ENCODE measurements around the gene P2RX2. TPM values are rescaled to one million over a fixed set of nuclear protein-coding genes. Genes with fewer than 3 reads are reported as not detected.

Gene P2RX2
- total and polyA plus RNA-seq, 4 donors, result not detected

- no peak overlapping the region for H3K9ac ChIP-seq (ENCODE audit: low read depth in 1 of 2, low read length in 2 of 2)
- DNase-seq (ENCODE audit: low spot score), result no peak
- WGBS, result 96% methylated on average over 24 of the region's 24 CpGs
- no peaks in the 10 kb centered on the region for H3K27me3 ChIP-seq (ENCODE audit: control insufficient read depth in 4 of 4, insufficient read depth in 4 of 4, low read length in 3 of 4)
- H3K27ac ChIP-seq (ENCODE audit: low read depth in 1 of 2, low read length in 2 of 2), result no peak overlapping the region
- no peak overlapping the region for H3K4me3 ChIP-seq (ENCODE audit: low read depth in 1 of 3, low read length in 3 of 3)
- H3K36me3 ChIP-seq (ENCODE audit: control insufficient read depth in 4 of 4, insufficient read depth in 3 of 4, low read depth in 1 of 4, low read length in 3 of 4), result peaks cover 0 to 42% (median 21%) of the 10 kb centered on the region in 4 donors
- TF ChIP-seq HNF4G (IDR thresholded peaks at IDR 0.05) (no peak), FOXA2 (IDR thresholded peaks at IDR 0.05) (no peak), ZBTB33 (IDR thresholded peaks at IDR 0.05) (no peak), NR2F2 (IDR thresholded peaks at IDR 0.05) (no peak), JUND (IDR thresholded peaks at IDR 0.05) (no peak), REST (IDR thresholded peaks at IDR 0.05) (no peak), FOXA1 (IDR thresholded peaks at IDR 0.05) (no peak), MAX (IDR thresholded peaks at IDR 0.05) (no peak), RAD21 (IDR thresholded peaks at IDR 0.05) (no peak), HNF4A (conservative IDR thresholded peaks at IDR 0.05) (no peak), EGR1 (IDR thresholded peaks at IDR 0.05; ENCODE audit: low read depth in 2 of 2) (no peak), CTCF (IDR thresholded peaks at IDR 0.05; ENCODE audit: low read depth, low read length, missing input control) (no peak), SP1 (IDR thresholded peaks at IDR 0.05) (no peak)
- H3K4me1 ChIP-seq (ENCODE audit: control insufficient read depth in 4 of 4, insufficient read depth in 4 of 4, low read length in 3 of 4), result no peaks in the 10 kb centered on the region
- no peaks in the 10 kb centered on the region for H3K9me3 ChIP-seq (ENCODE audit: control insufficient read depth in 4 of 4, low read length in 3 of 4)
These were observed 7.3 kb downstream of the P2RX2 start for GRCh38 chr12:132625731-132626430.

GRCh38 chr12:132629330-132629729 is 10.8 kb downstream of the P2RX2 start:
- WGBS, result 97% methylated on average over 6 of the region's 6 CpGs
- H3K4me3 ChIP-seq (ENCODE audit: low read depth in 1 of 3, low read length in 3 of 3), result no peak overlapping the region
- H3K27me3 ChIP-seq (ENCODE audit: control insufficient read depth in 4 of 4, insufficient read depth in 4 of 4, low read length in 3 of 4), result no peaks in the 10 kb centered on the region
- no peak overlapping the region for H3K27ac ChIP-seq (ENCODE audit: low read depth in 1 of 2, low read length in 2 of 2)
- H3K36me3 ChIP-seq (ENCODE audit: control insufficient read depth in 4 of 4, insufficient read depth in 3 of 4, low read depth in 1 of 4, low read length in 3 of 4), result peaks cover 0 to 69% (median 47%) of the 10 kb centered on the region in 4 donors
- no peak for DNase-seq (ENCODE audit: low spot score)
- H3K9ac ChIP-seq (ENCODE audit: low read depth in 1 of 2, low read length in 2 of 2), result no peak overlapping the region
- no peaks in the 10 kb centered on the region for H3K9me3 ChIP-seq (ENCODE audit: control insufficient read depth in 4 of 4, low read length in 3 of 4)
- H3K4me1 ChIP-seq (ENCODE audit: control insufficient read depth in 4 of 4, insufficient read depth in 4 of 4, low read length in 3 of 4), result no peaks in the 10 kb centered on the region
- TF ChIP-seq HNF4A (conservative IDR thresholded peaks at IDR 0.05), result no peak
- TF ChIP-seq FOXA1 (IDR thresholded peaks at IDR 0.05), result no peak
- no peak for TF ChIP-seq YY1 (IDR thresholded peaks at IDR 0.05)
- TF ChIP-seq MAX (IDR thresholded peaks at IDR 0.05), result no peak
- no peak for TF ChIP-seq GABPA (IDR thresholded peaks at IDR 0.05 in 1 of 2, conservative IDR thresholded peaks at IDR 0.05 in 1 of 2)
- TF ChIP-seq FOXA2 (IDR thresholded peaks at IDR 0.05), result no peak
- TF ChIP-seq REST (IDR thresholded peaks at IDR 0.05), result no peak
- TF ChIP-seq SP1 (IDR thresholded peaks at IDR 0.05), result no peak
- TF ChIP-seq RXRA (IDR thresholded peaks at IDR 0.05), result no peak
- TF ChIP-seq RAD21 (IDR thresholded peaks at IDR 0.05), result no peak
- TF ChIP-seq HNF4G (IDR thresholded peaks at IDR 0.05), result no peak
- no peak for TF ChIP-seq EGR1 (IDR thresholded peaks at IDR 0.05; ENCODE audit: low read depth in 2 of 2)
- TF ChIP-seq ZBTB33 (IDR thresholded peaks at IDR 0.05), result no peak
- TF ChIP-seq TAF1 (conservative IDR thresholded peaks at IDR 0.05), result no peak

Measured in liver (tissue), 9 donors.